HCT116 (cell line): ENCODE measurements around the gene NTSR1. TPM values are rescaled to one million over a fixed set of nuclear protein-coding genes. Genes with fewer than 3 reads are reported as not detected.

Source experiments
- ATAC-seq: fragments of 200-7000 bp; cut with Tn5 transposase; 2 replicates; pipeline ENCODE4 v1.9.1; 2020; ENCODE audit warnings: mild to moderate bottlenecking, moderate library complexity
- BruUV-seq: library from RNA; stranded (reverse); fragments of 400-500 nt; replicated peaks from 2 replicates; lab custom pipeline; 2021; lab: Mats Ljungman, UMichigan
- CTCF ChIA-PET: fragments of 300-600 bp; sonication (Branson Sonifier 250); formaldehyde crosslinking; loops from one replicate; lab custom pipeline; 2021; ENCODE audit warnings: antibody characterized with exemption; lab: Charles Lee
- POLR2A ChIA-PET: fragments of 300-600, 350-600 bp; sonication (Branson Sonifier 250); formaldehyde crosslinking; loops from one replicate; lab custom pipeline; 2021; ENCODE audit warnings: antibody characterized with exemption; lab: Charles Lee
- RAD21 ChIA-PET, 2 experiments: fragments of 300-600 bp; sonication (Branson Sonifier 250); formaldehyde crosslinking; loops; one replicate each; lab custom pipeline; 2023; ENCODE audit warnings: low total read pairs in 2 of 2; ENCODE audit not compliant: uncharacterized antibody in 2 of 2, unreplicated experiment in 2 of 2, low non-redundant PET in 1 of 2; lab: Charles Lee
- DNase-seq: peaks from one replicate; pipeline ENCODE4 v3.0.0-alpha.2; 2010; ENCODE audit warnings: low read depth, low spot score
- H2AFZ ChIP-seq: fragments of 200-600 bp; shearing (Covaris generic), sonication (generic); 2 replicates; pipeline ENCODE4 v1.6.1; 2017; ENCODE audit warnings: low read depth, mixed run types, mixed read lengths, antibody characterized with exemption, low read length; ENCODE audit not compliant: poor library complexity, severe bottlenecking
- H3K27ac ChIP-seq: 2 replicates; pipeline ENCODE4 v1.5.1; 2012; ENCODE audit warnings: low read depth, low read length
- H3K27me3 ChIP-seq: fragments of 200-600 bp; sonication (generic); 2 replicates; pipeline ENCODE4 v1.6.1; 2016; ENCODE audit warnings: mixed run types, low read length, mixed read lengths; ENCODE audit not compliant: insufficient read depth
- H3K36me3 ChIP-seq, 2 experiments: fragments of 200-500 bp in 1 of 2; fragments of 200-600 bp in 1 of 2; sonication (Bioruptor generic) in 1 of 2; sonication (generic) in 1 of 2; 2 replicates each; pipeline versions ENCODE4 v1.5.1 to v1.6.1; 2014 to 2016; ENCODE audit warnings: low read length in 2 of 2, inconsistent platforms in 1 of 2, mixed read lengths in 1 of 2, mixed run types in 1 of 2; ENCODE audit not compliant: insufficient read depth in 2 of 2, control insufficient read depth in 1 of 2
- H3K4me1 ChIP-seq, 2 experiments: fragments of 200-600 bp in 1 of 2; sonication (generic) in 1 of 2; 2 replicates each; pipeline versions ENCODE4 v1.5.1 to v1.6.1; 2012 to 2017; ENCODE audit warnings: low read length in 2 of 2, inconsistent platforms in 1 of 2, mild to moderate bottlenecking in 1 of 2, mixed read lengths in 1 of 2, mixed run types in 1 of 2, moderate library complexity in 1 of 2; ENCODE audit not compliant: insufficient read depth in 2 of 2, control insufficient read depth in 1 of 2
- H3K4me2 ChIP-seq: fragments of 200-600 bp; sonication (generic); 2 replicates; pipeline ENCODE4 v1.6.1; 2017; ENCODE audit warnings: mixed run types, low read length, mixed read lengths
- H3K4me3 ChIP-seq, 2 experiments: fragments of 200-600 bp in 1 of 2; sonication (generic) in 1 of 2; replicated peaks in 1 of 2; 2 replicates each; pipeline ENCODE4 v1.5.1; 2011 to 2016; ENCODE audit warnings: low read length in 2 of 2, control low read depth in 1 of 2, low read depth in 1 of 2, mild to moderate bottlenecking in 1 of 2, mixed read lengths in 1 of 2, mixed run types in 1 of 2
- H3K79me2 ChIP-seq: fragments of 200-600 bp; sonication (generic); 2 replicates; pipeline ENCODE4 v1.6.1; 2017; ENCODE audit warnings: mild to moderate bottlenecking, mixed run types, low read length, moderate library complexity, mixed read lengths; ENCODE audit not compliant: insufficient read depth
- H3K9ac ChIP-seq: fragments of 200-600 bp; sonication (generic); 2 replicates; pipeline ENCODE4 v1.6.1; 2016; ENCODE audit warnings: low read length, mixed read lengths
- H3K9me2 ChIP-seq: fragments of 200-600 bp; sonication (generic), shearing (Covaris generic); 2 replicates; pipeline ENCODE4 v1.6.1; 2017; ENCODE audit warnings: mixed run types, mild to moderate bottlenecking, moderate library complexity; ENCODE audit not compliant: insufficient read depth
- H3K9me3 ChIP-seq, 2 experiments: fragments of 200-500 bp in 1 of 2; fragments of 200-600 bp in 1 of 2; sonication (Bioruptor generic) in 1 of 2; sonication (generic) in 1 of 2; 2 replicates each; pipeline ENCODE4 v1.6.1; 2014 to 2017; ENCODE audit warnings: low read length in 2 of 2, mixed read lengths in 2 of 2, inconsistent platforms in 1 of 2, low read depth in 1 of 2, mild to moderate bottlenecking in 1 of 2, mixed run types in 1 of 2, moderate library complexity in 1 of 2; ENCODE audit not compliant: control insufficient read depth in 1 of 2, insufficient read depth in 1 of 2
- H4K20me1 ChIP-seq: fragments of 200-600 bp; sonication (generic), shearing (Covaris generic); 2 replicates; pipeline ENCODE4 v1.6.1; 2017; ENCODE audit warnings: mixed run types, mild to moderate bottlenecking, moderate library complexity; ENCODE audit not compliant: insufficient read depth
- ATF3 ChIP-seq: IDR thresholded peaks from 2 replicates; pipeline ENCODE4 v1.6.1; 2012
- CTCF ChIP-seq, 3 experiments: fragments of 200-600 bp in 1 of 3; sonication (generic) in 1 of 3; IDR thresholded peaks in 2 of 3; conservative IDR thresholded peaks in 1 of 3; 2 replicates each; pipeline ENCODE4 v1.5.1; 2012 to 2017; ENCODE audit warnings: low read depth in 2 of 3, low read length in 2 of 3, antibody characterized with exemption in 1 of 3, borderline replicate concordance in 1 of 3, control low read depth in 1 of 3, mild to moderate bottlenecking in 1 of 3, mixed read lengths in 1 of 3, mixed run types in 1 of 3, moderate library complexity in 1 of 3; ENCODE audit not compliant: insufficient read depth in 1 of 3
- EZH2phosphoT487 ChIP-seq: fragments of 200-600 bp; IDR thresholded peaks from 2 replicates; pipeline ENCODE4 v1.6.1; 2018; ENCODE audit warnings: antibody characterized with exemption, borderline replicate concordance
- JUND ChIP-seq: IDR thresholded peaks from 2 replicates; pipeline ENCODE4 v1.6.1; 2012
- MAX ChIP-seq: IDR thresholded peaks from 2 replicates; pipeline ENCODE4 v1.6.1; 2012
- POLR2A ChIP-seq: IDR thresholded peaks from 2 replicates; pipeline ENCODE4 v1.7.0; 2011; ENCODE audit warnings: borderline replicate concordance; ENCODE audit not compliant: insufficient read depth, insufficient read length; ENCODE audit errors: extremely low read depth
- TCF7L2 ChIP-seq: IDR thresholded peaks from 2 replicates; pipeline ENCODE4 v1.7.0; 2011; ENCODE audit warnings: borderline replicate concordance, inconsistent platforms; ENCODE audit not compliant: insufficient read depth, insufficient read length; ENCODE audit errors: extremely low read depth
- ZBTB33 ChIP-seq: IDR thresholded peaks from 2 replicates; pipeline ENCODE4 v1.6.1; 2011; ENCODE audit warnings: mild to moderate bottlenecking, low read length, moderate library complexity; ENCODE audit not compliant: insufficient replicate concordance; ENCODE audit errors: extremely low read depth
- ZFX ChIP-seq: fragments of 450-650 bp; IDR thresholded peaks from 2 replicates; pipeline ENCODE4 v1.6.1; 2017
- intact Hi-C: fragments of 100-400 bp; cut with micrococcal nuclease; formaldehyde crosslinking; loops from 2 replicates; pipeline ENCODE4 v1.10.0; 2022
- total RNA-seq: library from RNA; stranded (reverse); gene quantifications from one replicate; pipeline ENCODE4 v1.2.1, GENCODE V29; 2021; ENCODE audit not compliant: unreplicated experiment

The NTSR1 gene
- total RNA-seq, 1 experiment from 2014 or later = 187 TPM

GRCh38 chr20:62707921-62708521 lies 615 bp upstream of the NTSR1 start:
- Histone ChIP-seq H3K9me2 (no peaks in the 10 kb centered on the region), H4K20me1 (peaks cover 7% of the 10 kb centered on the region; the same call in 1 of the 2 replicates), H3K27me3 (no peaks in the 10 kb centered on the region), H3K79me2 (peaks cover 69% of the 10 kb centered on the region)
- TF ChIP-seq CTCF (IDR thresholded peaks at IDR 0.05 in 2 of 3, conservative IDR thresholded peaks at IDR 0.05 in 1 of 3; ENCODE audit: borderline replicate concordance in 1 of 3, insufficient read depth in 1 of 3, low read depth in 2 of 3, low read length in 2 of 3) (peak in 2 of 3 experiments; percentile 68 to 74; a peak in 4 of 6 replicates), ZBTB33 (no peak), ATF3 (no peak), MAX (no peak), ZFX (no peak), JUND (no peak), EZH2phosphoT487 (no peak), POLR2A (no peak), TCF7L2 (peak; percentile 86)
- TF ChIP-seq, all 23 proteins: peak for 2
- H3K9ac ChIP-seq = peak overlapping the region; percentile 91
- ATAC-seq = peak; percentile 64
- RAD21 ChIA-PET = interaction anchor here in 1 of 2 experiments (1.1 to 1.8 kb wide), 2 partner anchors 32 to 83 kb away, joined by 4 to 6 read pairs; no protein-coding TSS in a partner anchor
- intact Hi-C loops = loop anchor here (2.0 kb wide), 1 partner anchor 27 kb away; no protein-coding TSS in a partner anchor
- peaks cover 61 to 78% of the 10 kb centered on the region in 2 experiments for H3K4me1 ChIP-seq
- H2AFZ ChIP-seq = no peak overlapping the region
- no peaks in the 10 kb centered on the region for H3K9me3 ChIP-seq
- BruUV-seq = no TSS peak
- peak; percentile 83 for DNase-seq
- peak overlapping the region; percentile 96 to 99 for H3K4me3 ChIP-seq
- POLR2A ChIA-PET = interaction anchor here (1.1 to 2.8 kb wide), 6 partner anchors 10 to 84 kb away, joined by 3 to 14 read pairs (median 6); no protein-coding TSS in a partner anchor
- H3K4me2 ChIP-seq = peak overlapping the region; percentile 98
- peaks cover under 1 to 32% of the 10 kb centered on the region in 2 experiments; a peak in 2 of 4 replicates for H3K36me3 ChIP-seq
- H3K27ac ChIP-seq = peak overlapping the region; percentile 100
- CTCF ChIA-PET = interaction anchor here (0.7 to 1.1 kb wide), 3 partner anchors 10 to 87 kb away, joined by 3 read pairs; no protein-coding TSS in a partner anchor
